K562 (cell line): ENCODE results near the gene ENPP6. TPM values are rescaled to one million over a fixed set of nuclear protein-coding genes. Genes with fewer than 3 reads are reported as not detected.

Source experiments
- ATAC-seq: fragments of 200-7000 bp; cut with Tn5 transposase; 3 replicates; pipeline ENCODE4 v1.9.1; 2020; ENCODE audit warnings: moderate library complexity
- BruUV-seq: library from RNA; stranded (reverse); fragments of 400-500 nt; replicated peaks from 2 replicates; lab custom pipeline; 2021; lab: Mats Ljungman, UMichigan
- CTCF ChIA-PET: fragments of 300-600 bp; formaldehyde crosslinking; extraction: SDS; loops from one replicate; lab custom pipeline; 2021; ENCODE audit warnings: low intra/inter-chr PET ratio; lab: Yijun Ruan, JAX
- POLR2A ChIA-PET: fragments of 300-600, 350-650 bp; sonication (Branson Sonifier 250); formaldehyde crosslinking; extraction: SDS; loops from one replicate; lab custom pipeline; 2021; ENCODE audit warnings: antibody characterized with exemption, inconsistent platforms; lab: Yijun Ruan, JAX
- DNase-seq, 4 experiments: peaks; one replicate each; pipeline versions ENCODE4 v3.0.0 to v3.0.0-alpha.2; 2011 to 2018; ENCODE audit warnings: low spot score in 3 of 4, mixed read lengths in 3 of 4; ENCODE audit errors: extremely low read depth in 1 of 4
- FAIRE-seq: peaks from 2 replicates; lab custom pipeline; 2011; peaks lifted over from hg19 to GRCh38; lab: Jason Lieb, UNC
- H2AFZ ChIP-seq: 2 replicates; pipeline ENCODE4 v1.6.0; 2011; ENCODE audit warnings: low read depth, low read length, control low read depth, inconsistent platforms
- H3K27ac ChIP-seq: fragments of 200-600 bp; 3 replicates; pipeline ENCODE4 v1.8.0; 2011; ENCODE audit warnings: low read depth, mild to moderate bottlenecking, control low read depth, inconsistent platforms, low read length, moderate library complexity, mixed read lengths; ENCODE audit errors: extremely low read depth
- H3K27me3 ChIP-seq, 2 experiments: fragments of 300-600 bp in 1 of 2; 2 replicates in 1 of 2; 3 replicates in 1 of 2; pipeline versions ENCODE4 v1.6.0 to v1.8.0; 2011; ENCODE audit warnings: inconsistent platforms in 2 of 2, low read length in 2 of 2, mild to moderate bottlenecking in 1 of 2, mixed read lengths in 1 of 2, moderate library complexity in 1 of 2; ENCODE audit not compliant: control insufficient read depth in 2 of 2, insufficient read depth in 2 of 2
- H3K36me3 ChIP-seq: fragments of 300-600 bp; 3 replicates; pipeline ENCODE4 v1.8.0; 2011; ENCODE audit warnings: mild to moderate bottlenecking, low read length, inconsistent platforms; ENCODE audit not compliant: control insufficient read depth, insufficient read depth
- H3K4me1 ChIP-seq, 2 experiments: fragments of 200-600 bp in 1 of 2; replicated peaks in 1 of 2; 2 replicates in 1 of 2; 3 replicates in 1 of 2; pipeline versions ENCODE4 v1.5.1 to v1.8.0; 2011; ENCODE audit warnings: inconsistent platforms in 2 of 2, low read length in 2 of 2, mild to moderate bottlenecking in 1 of 2, mixed read lengths in 1 of 2, moderate library complexity in 1 of 2; ENCODE audit not compliant: control insufficient read depth in 2 of 2, insufficient read depth in 2 of 2
- H3K4me2 ChIP-seq: 2 replicates; pipeline ENCODE4 v1.6.1; 2011; ENCODE audit warnings: low read length, control low read depth, inconsistent platforms, mixed read lengths; ENCODE audit not compliant: insufficient read depth
- H3K4me3 ChIP-seq: fragments of 200-600 bp; sonication (generic), shearing (Covaris generic); 2 replicates; pipeline ENCODE4 v1.5.1; 2016; ENCODE audit warnings: control low read depth, inconsistent platforms
- H3K79me2 ChIP-seq: fragments of 200-600 bp; 3 replicates; pipeline ENCODE4 v1.8.0; 2011; ENCODE audit warnings: low read length, inconsistent platforms; ENCODE audit not compliant: control insufficient read depth, insufficient read depth
- H3K9ac ChIP-seq, 2 experiments: 2 replicates each; pipeline versions ENCODE4 v1.6.0 to v1.6.1; 2011; ENCODE audit warnings: low read depth in 2 of 2, low read length in 2 of 2, control low read depth in 1 of 2, inconsistent platforms in 1 of 2, mild to moderate bottlenecking in 1 of 2, mixed read lengths in 1 of 2; ENCODE audit not compliant: insufficient read depth in 1 of 2
- H3K9me1 ChIP-seq: one replicate; pipeline ENCODE4 v1.6.0; 2011; ENCODE audit warnings: inconsistent platforms, mild to moderate bottlenecking, low read length, moderate library complexity; ENCODE audit not compliant: control insufficient read depth, insufficient read depth
- H3K9me3 ChIP-seq: replicated peaks from 2 replicates; pipeline ENCODE4 v1.5.1; 2011; ENCODE audit warnings: low read depth, low read length, inconsistent platforms; ENCODE audit not compliant: control insufficient read depth, insufficient read depth
- H4K20me1 ChIP-seq: replicated peaks from 2 replicates; pipeline ENCODE4 v1.6.1; 2011; ENCODE audit warnings: low read length, inconsistent platforms, mixed read lengths; ENCODE audit not compliant: control insufficient read depth, insufficient read depth
- CBFB ChIP-seq: sonication (generic); formaldehyde crosslinking; IDR thresholded peaks from 2 replicates; pipeline ENCODE4 v1.4.0; 2020; ENCODE audit warnings: mild to moderate bottlenecking, missing genetic modification reagents
- DNMT1 ChIP-seq: fragments of 450-650 bp; IDR thresholded peaks from 2 replicates; pipeline ENCODE4 v1.6.1; 2016; ENCODE audit warnings: antibody characterized with exemption, mild to moderate bottlenecking
- FOS ChIP-seq: IDR thresholded peaks from 3 replicates; pipeline ENCODE4 v1.6.1; 2011; ENCODE audit not compliant: insufficient read length; ENCODE audit errors: extremely low read depth
- ZBTB5 ChIP-seq: fragments of 450-650 bp; IDR thresholded peaks from 2 replicates; pipeline ENCODE4 v1.6.1; 2017; ENCODE audit warnings: antibody characterized with exemption
- WGBS: fragments of 100-300 bp; shearing (Covaris generic); methylation state at CpG from one replicate; pipeline ENCODE4 v1.1.6; 2016; ENCODE audit warnings: low coverage, mixed read lengths; ENCODE audit not compliant: insufficient coverage; ENCODE audit errors: missing lambda C conversion rate; 5-methylcytosine and 5-hydroxymethylcytosine counted together
- in situ Hi-C: fragments of 300-500 bp; cut with MboI; formaldehyde crosslinking; loops from 4 replicates; pipeline ENCODE4 v1.15.0; 2018; ENCODE audit warnings: inconsistent platforms, mixed read lengths
- intact Hi-C: fragments of 100-400 bp; cut with micrococcal nuclease; formaldehyde crosslinking; loops from 2 replicates; pipeline ENCODE4 v1.14.2; 2022
- polyA plus RNA-seq, 8 experiments: library from polyadenylated mRNA; depleted of rRNA in 4 of 8; stranded (reverse) in 5 of 8; unstranded in 3 of 8; fragments of >200 nt; fragmentation: Nextera tagmentation in 2 of 8; fragmentation: Illumina TruSeq in 1 of 8; extraction: Ambion mirVana in 2 of 8; extraction: Trizol in 1 of 8; gene quantifications; 2 replicates each; pipeline versions ENCODE4 v1.2.1 to v1.2.3, GENCODE V29; 2011 to 2014; ENCODE audit warnings: inconsistent platforms in 1 of 8, missing spikeins in 1 of 8
- total RNA-seq, 7 experiments: library from RNA; depleted of rRNA in 6 of 7; stranded (reverse); fragments of >200 nt in 6 of 7; fragmentation: Illumina TruSeq in 2 of 7; extraction: Trizol in 2 of 7; gene quantifications; 2 replicates each; pipeline versions ENCODE4 v1.2.1 to v1.2.3, GENCODE V29; 2011 to 2021; ENCODE audit warnings: low replicate concordance in 1 of 7

ENPP6 gene
- total and polyA plus RNA-seq, 9 of the 15 experiments (the other 6 are each of a cell fraction or from before 2014, with no cell fraction given) = 0.29 TPM; not detected in 8

- TF ChIP-seq CBFB (CRISPR knock-in tag) (0 out of 2 replicates have a peak, but pooled peaks have one; percentile 48), DNMT1 (no peak), ZBTB5 (no peak), FOS (no peak)
- TF ChIP-seq, all 486 proteins: peak for 1
- no peak for DNase-seq
- 0% methylated on average over 1 of the region's 1 CpG for WGBS
- BruUV-seq = no TSS peak
- Histone ChIP-seq H3K79me2 (no peaks in the 10 kb centered on the region), H3K36me3 (no peaks in the 10 kb centered on the region), H3K9me1 (no peaks in the 10 kb centered on the region), H2AFZ (no peak overlapping the region), H3K9ac (no peak overlapping the region), H3K9me3 (no peaks in the 10 kb centered on the region), H3K27me3 (peaks cover 26 to 63% of the 10 kb centered on the region in 2 experiments), H3K4me3 (no peak overlapping the region), H3K4me2 (no peak overlapping the region), H3K4me1 (peaks cover 0 to 6% of the 10 kb centered on the region in 2 experiments; a peak in 2 of 5 replicates), H3K27ac (no peak overlapping the region), H4K20me1 (no peaks in the 10 kb centered on the region; the same call in 1 of the 2 replicates)
- in situ Hi-C loops = loop anchor here (5.0 to 25.0 kb wide), 2 partner anchors 339 to 709 kb away; no protein-coding TSS in a partner anchor
- FAIRE-seq = no peak
- ATAC-seq = no peak
- CTCF ChIA-PET = no interaction called here
- POLR2A ChIA-PET = no interaction called here
- intact Hi-C loops = no loop called here
Measured at GRCh38 chr4:184171011-184171410, 46.7 kb downstream of the ENPP6 start.
